GM06990 (cell line): ENCODE data around the gene TEAD3.
A peak's percentile ranks its signal among the peaks of the same experiment; 100 is the strongest.

ENCODE experiments used
- DNase-seq: peaks from one replicate; pipeline ENCODE4 v3.0.0-alpha.2; 2011; ENCODE audit not compliant: insufficient read length; ENCODE audit errors: extremely low read depth
- H3K27me3 ChIP-seq: replicated peaks from 2 replicates; pipeline ENCODE4 v1.6.0; 2011; ENCODE audit warnings: low read length; ENCODE audit not compliant: control insufficient read depth, insufficient read depth
- H3K36me3 ChIP-seq: 2 replicates; pipeline ENCODE4 v1.5.1; 2011; ENCODE audit warnings: low read length; ENCODE audit not compliant: control insufficient read depth, insufficient read depth
- H3K4me3 ChIP-seq: replicated peaks from 2 replicates; pipeline ENCODE4 v1.5.1; 2011; ENCODE audit warnings: low read depth, mild to moderate bottlenecking, control low read depth, low read length
- CTCF ChIP-seq: IDR thresholded peaks from 2 replicates; pipeline ENCODE4 v1.5.1; 2011; ENCODE audit warnings: low read length, control low read depth, mild to moderate bottlenecking, inconsistent platforms; ENCODE audit not compliant: insufficient read depth, poor library complexity, severe bottlenecking

The TEAD3 gene

GRCh38 chr6:35451354-35452182 lies 45.3 kb downstream of the TEAD3 start:
- DNase-seq: no peak
- peak overlapping the region; percentile 52 for H3K4me3 ChIP-seq
- H3K27me3 ChIP-seq: no peaks in the 10 kb centered on the region; the same call in none of the 2 replicates
- no peak for TF ChIP-seq CTCF
- no peaks in the 10 kb centered on the region for H3K36me3 ChIP-seq

- Histone ChIP-seq H3K36me3 (no peaks in the 10 kb centered on the region), H3K4me3 (no peak overlapping the region)
- TF ChIP-seq CTCF: peak; percentile 63
Measured at GRCh38 chr6:35449287-35449881, 47.5 kb downstream of the TEAD3 start.

GRCh38 chr6:35448191-35448590 lies 48.7 kb downstream of the TEAD3 start:
- Histone ChIP-seq H3K36me3 (no peaks in the 10 kb centered on the region), H3K27me3 (no peaks in the 10 kb centered on the region; the same call in none of the 2 replicates), H3K4me3 (no peak overlapping the region)
- DNase-seq: no peak
- no peak for TF ChIP-seq CTCF

More at GRCh38 chr6:35449287-35449881, 47.5 kb downstream of the TEAD3 start:
- peak; percentile 31 for DNase-seq
- H3K27me3 ChIP-seq: no peaks in the 10 kb centered on the region; the same call in none of the 2 replicates

GRCh38 chr6:35445691-35446090 lies 51.2 kb downstream of the TEAD3 start:
- Histone ChIP-seq H3K4me3 (no peak overlapping the region), H3K36me3 (no peaks in the 10 kb centered on the region), H3K27me3 (no peaks in the 10 kb centered on the region)
- TF ChIP-seq CTCF: no peak
- DNase-seq: no peak

- Histone ChIP-seq H3K27me3 (no peaks in the 10 kb centered on the region), H3K4me3 (no peak overlapping the region), H3K36me3 (no peaks in the 10 kb centered on the region)
- TF ChIP-seq CTCF: no peak
- no peak for DNase-seq
Measured at GRCh38 chr6:35443341-35444030, 53.4 kb downstream of the TEAD3 start.
